Middle frontal gyrus (tissue), 1 donor: Measurements from ENCODE around the gene CD79A.

Experiments
- DNase-seq: peaks from one replicate; pipeline ENCODE4 v3.0.0-alpha.2; 2015; ENCODE audit warnings: low spot score; ENCODE audit errors: extremely low spot score

The CD79A gene

GRCh38 chr19:41876847-41877832 is at the start of gene CD79A:
Gene CD79A, plus strand, starts transcription at chr19:41877279. Its CDS starts 26 bp downstream, at chr19:41877305.
- DNase-seq, result no peak

GRCh38 chr19:41837981-41838708 is 38.9 kb upstream of the CD79A start:
- DNase-seq, result no peak

- no peak for DNase-seq
These were observed 37.9 kb upstream of the CD79A start for GRCh38 chr19:41839211-41839610.

- DNase-seq, result no peak
These were observed 33.7 kb upstream of the CD79A start for GRCh38 chr19:41843371-41843770.

GRCh38 chr19:41844601-41845000 is 32.5 kb upstream of the CD79A start, which contains the start of gene LYPD4:
Gene LYPD4, minus strand, starts transcription at chr19:41844683. Its CDS starts 5,398 bp downstream, at chr19:41839285.
- no peak for DNase-seq

- DNase-seq, result no peak
These were observed 32.3 kb upstream of the CD79A start, which contains the start of gene DMRTC2 for GRCh38 chr19:41845001-41845050. Gene DMRTC2, plus strand, starts transcription at chr19:41845042. Its CDS starts 2,387 bp downstream, at chr19:41847429.

GRCh38 chr19:41845051-41845590 is 32.0 kb upstream of the CD79A start:
- no peak for DNase-seq

- DNase-seq, result no peak
These were observed 29.6 kb upstream of the CD79A start for GRCh38 chr19:41847351-41848105.

- no peak for DNase-seq
These were observed 28.4 kb upstream of the CD79A start for GRCh38 chr19:41848666-41849065.

- no peak for DNase-seq
These were observed 28.0 kb upstream of the CD79A start for GRCh38 chr19:41849067-41849466.

- no peak for DNase-seq
These were observed 26.7 kb upstream of the CD79A start for GRCh38 chr19:41850381-41850780.

- no peak for DNase-seq
These were observed 25.6 kb upstream of the CD79A start for GRCh38 chr19:41851456-41851855.

GRCh38 chr19:41853344-41853743 is 23.7 kb upstream of the CD79A start:
- no peak for DNase-seq

GRCh38 chr19:41853768-41854167 is 23.3 kb upstream of the CD79A start:
- DNase-seq, result no peak

GRCh38 chr19:41859213-41859617 is 17.9 kb upstream of the CD79A start:
- no peak for DNase-seq

GRCh38 chr19:41859618-41860418 is 17.3 kb upstream of the CD79A start, which contains the start of gene RPS19:
Gene RPS19, plus strand, starts transcription at chr19:41860255. Its CDS starts 520 bp downstream, at chr19:41860775.
- peak; percentile 99 for DNase-seq

- DNase-seq, result no peak
These were observed 16.5 kb upstream of the CD79A start for GRCh38 chr19:41860419-41861115.

GRCh38 chr19:41861116-41861768 is 15.8 kb upstream of the CD79A start:
- no peak for DNase-seq

- DNase-seq, result no peak
These were observed 15.2 kb upstream of the CD79A start for GRCh38 chr19:41861846-41862245.
